Activated naive CD8-positive, alpha-beta T cell treated with anti-CD3 and anti-CD28 coated beads, Interleukin-2, amount 10 ng/mL, durations not matched to agents 7 days and 5 days (primary cell): ENCODE measurements around the gene ZNF280A. TPM values are rescaled to one million over a fixed set of nuclear protein-coding genes. Genes with fewer than 3 reads are reported as not detected.

Experiments
- ATAC-seq: fragments of 150-1000 bp; cut with Tn5 transposase; one replicate; pipeline ENCODE4 v1.10.0; 2021; ENCODE audit warnings: low read depth, moderate library complexity
- POLR2A ChIA-PET: fragments of 350-600 bp; sonication (Branson Sonifier 250); formaldehyde crosslinking; loops from one replicate; lab custom pipeline; 2021; ENCODE audit warnings: antibody characterized with exemption; lab: Charles Lee
- DNase-seq: peaks from one replicate; pipeline ENCODE4 v3.0.0; 2021
- H3K27ac Mint-ChIP-seq: one replicate; pipeline ENCODE4 v1.8.0; 2022; ENCODE audit warnings: mild to moderate bottlenecking, mixed read lengths
- H3K27me3 Mint-ChIP-seq: one replicate; pipeline ENCODE4 v1.8.0; 2022; ENCODE audit warnings: mild to moderate bottlenecking, moderate library complexity, mixed read lengths
- H3K36me3 Mint-ChIP-seq: one replicate; pipeline ENCODE4 v1.8.0; 2021; ENCODE audit warnings: mild to moderate bottlenecking, mixed read lengths
- H3K4me1 Mint-ChIP-seq: one replicate; pipeline ENCODE4 v1.8.0; 2021; ENCODE audit warnings: mixed read lengths
- H3K4me3 Mint-ChIP-seq: one replicate; pipeline ENCODE4 v1.8.0; 2022; ENCODE audit warnings: mild to moderate bottlenecking, moderate library complexity, mixed read lengths
- H3K9me3 Mint-ChIP-seq: one replicate; pipeline ENCODE4 v1.8.0; 2021; ENCODE audit warnings: mixed read lengths
- total RNA-seq, 2 experiments: library from RNA; stranded (reverse); gene quantifications; one replicate each; pipeline ENCODE4 v1.2.3, GENCODE V29; 2021

ZNF280A gene
- total RNA-seq, 2 experiments from 2014 or later, result not detected

GRCh38 chr22:22464541-22465054 lies 55.5 kb downstream of the ZNF280A start:
- H3K27me3 Mint-ChIP-seq, result peaks cover 31% of the 10 kb centered on the region
- H3K27ac Mint-ChIP-seq, result no peak overlapping the region

GRCh38 chr22:22463855-22464540 lies 56.1 kb downstream of the ZNF280A start:
- no peak for ATAC-seq
- peaks cover 14% of the 10 kb centered on the region for H3K9me3 Mint-ChIP-seq
- DNase-seq, result no peak
- H3K4me1 Mint-ChIP-seq, result no peaks in the 10 kb centered on the region
- no peak overlapping the region for H3K27ac Mint-ChIP-seq
- POLR2A ChIA-PET, result no interaction called here
- no peak overlapping the region for H3K4me3 Mint-ChIP-seq
- H3K36me3 Mint-ChIP-seq, result peaks cover under 1% of the 10 kb centered on the region
- H3K27me3 Mint-ChIP-seq, result peaks cover 28% of the 10 kb centered on the region

More at GRCh38 chr22:22464541-22465054, 55.5 kb downstream of the ZNF280A start:
- Mint-ChIP-seq H3K4me3 (no peak overlapping the region), H3K36me3 (no peaks in the 10 kb centered on the region), H3K4me1 (no peaks in the 10 kb centered on the region), H3K9me3 (peaks cover 12% of the 10 kb centered on the region)
- POLR2A ChIA-PET, result no interaction called here
- DNase-seq (no peak), ATAC-seq (no peak)

Other genes with a start within 250 kb of the ZNF280A start
- 1 to 10 TPM; 2.4 to 2.7 TPM for gene ZNF280B, start 11.5 kb downstream of the ZNF280A start, total RNA-seq
- gene PRAME, start 39.0 kb upstream of the ZNF280A start, total RNA-seq, result not detected
- gene GGTLC2, start 124.3 kb upstream of the ZNF280A start, total RNA-seq, result not detected